SK-N-MC (cell line): ENCODE measurements around the gene HOXC12.

Experiments used
- DNase-seq: peaks from one replicate; pipeline ENCODE4 v3.0.0-alpha.2; 2011; ENCODE audit warnings: low read depth, low spot score
- H3K27ac ChIP-seq: fragments of 200-600 bp; sonication (generic); 2 replicates; pipeline ENCODE4 v1.5.1; 2016; ENCODE audit warnings: mixed run types
- H3K36me3 ChIP-seq: fragments of 200-600 bp; sonication (generic); 2 replicates; pipeline ENCODE4 v1.6.1; 2017; ENCODE audit warnings: antibody characterized with exemption, low read length, mixed read lengths; ENCODE audit not compliant: insufficient read depth
- H3K4me3 ChIP-seq: fragments of 200-600 bp; sonication (generic); 2 replicates; pipeline ENCODE4 v1.5.1; 2016
- H3K9ac ChIP-seq: fragments of 200-600 bp; sonication (generic); 2 replicates; pipeline ENCODE4 v1.8.0; 2017; ENCODE audit warnings: mixed run types, mixed read lengths; ENCODE audit not compliant: insufficient read length
- H3K9me3 ChIP-seq: fragments of 200-600 bp; sonication (generic); 2 replicates; pipeline ENCODE4 v1.6.1; 2017; ENCODE audit warnings: low read depth, mild to moderate bottlenecking, antibody characterized with exemption, low read length, moderate library complexity, mixed read lengths
- EZH2 ChIP-seq: fragments of 200-600 bp; sonication (generic); IDR thresholded peaks from one replicate; pipeline ENCODE4 v1.6.1; 2017; ENCODE audit warnings: antibody characterized with exemption
- FOXP2 ChIP-seq: optimal IDR thresholded peaks from 2 replicates; pipeline ENCODE3; 2011; ENCODE audit warnings: mild to moderate bottlenecking, moderate library complexity; ENCODE audit not compliant: insufficient read depth; ENCODE audit errors: extremely low read length, control extremely low read depth
- POLR2AphosphoS5 ChIP-seq: IDR thresholded peaks from 2 replicates; pipeline ENCODE4 v1.6.1; 2012; ENCODE audit warnings: mild to moderate bottlenecking, low read depth, low read length, borderline replicate concordance

The HOXC12 gene

GRCh38 chr12:54004841-54005530, 50.3 kb downstream of the HOXC12 start:
- no peak overlapping the region for H3K4me3 ChIP-seq
- TF ChIP-seq EZH2 (no peak), FOXP2 (no peak)
- no peaks in the 10 kb centered on the region for H3K36me3 ChIP-seq
- no peaks in the 10 kb centered on the region for H3K9me3 ChIP-seq
- no peak for DNase-seq
- H3K27ac ChIP-seq, result no peak overlapping the region
- no peak overlapping the region for H3K9ac ChIP-seq

GRCh38 chr12:54005531-54005852, 50.8 kb downstream of the HOXC12 start:
- no peak overlapping the region for H3K4me3 ChIP-seq
- DNase-seq, result no peak
- no peak overlapping the region for H3K27ac ChIP-seq
- TF ChIP-seq FOXP2 (no peak), EZH2 (no peak), POLR2AphosphoS5 (no peak)
- no peaks in the 10 kb centered on the region for H3K9me3 ChIP-seq
- H3K9ac ChIP-seq, result no peak overlapping the region
- no peaks in the 10 kb centered on the region for H3K36me3 ChIP-seq

GRCh38 chr12:54005853-54006558, 51.3 kb downstream of the HOXC12 start:
- H3K27ac ChIP-seq, result no peak overlapping the region
- no peak for TF ChIP-seq FOXP2
- no peak for TF ChIP-seq POLR2AphosphoS5
- TF ChIP-seq EZH2, result no peak
- DNase-seq, result no peak
- no peak overlapping the region for H3K9ac ChIP-seq
- no peaks in the 10 kb centered on the region for H3K9me3 ChIP-seq
- H3K36me3 ChIP-seq, result no peaks in the 10 kb centered on the region
- no peak overlapping the region; the same call in 1 of the 2 replicates for H3K4me3 ChIP-seq

GRCh38 chr12:54006559-54007220, 52.0 kb downstream of the HOXC12 start:
- H3K9ac ChIP-seq, result no peak overlapping the region
- no peaks in the 10 kb centered on the region for H3K36me3 ChIP-seq
- DNase-seq, result no peak
- H3K9me3 ChIP-seq, result no peaks in the 10 kb centered on the region
- TF ChIP-seq POLR2AphosphoS5 (no peak), FOXP2 (no peak), EZH2 (no peak)
- H3K4me3 ChIP-seq, result no peak overlapping the region
- H3K27ac ChIP-seq, result no peak overlapping the region

GRCh38 chr12:54007538-54008259, 53.0 kb downstream of the HOXC12 start:
- Histone ChIP-seq H3K4me3 (no peak overlapping the region), H3K27ac (no peak overlapping the region)

GRCh38 chr12:54008260-54008552, 53.5 kb downstream of the HOXC12 start:
- DNase-seq, result no peak
- Histone ChIP-seq H3K9ac (no peak overlapping the region), H3K9me3 (no peaks in the 10 kb centered on the region), H3K4me3 (no peak overlapping the region; the same call in 1 of the 2 replicates), H3K36me3 (no peaks in the 10 kb centered on the region), H3K27ac (no peak overlapping the region)
- no peak for TF ChIP-seq FOXP2
- no peak for TF ChIP-seq POLR2AphosphoS5
- TF ChIP-seq EZH2, result no peak

More at GRCh38 chr12:54007538-54008259, 53.0 kb downstream of the HOXC12 start:
- no peak overlapping the region for H3K9ac ChIP-seq
- no peak for DNase-seq
- TF ChIP-seq FOXP2 (no peak), POLR2AphosphoS5 (no peak), EZH2 (no peak)
- H3K9me3 ChIP-seq, result no peaks in the 10 kb centered on the region
- no peaks in the 10 kb centered on the region for H3K36me3 ChIP-seq
